ENCODE data around the gene C17orf113. TPM values are rescaled to one million over a fixed set of nuclear protein-coding genes. Genes with fewer than 3 reads are reported as not detected.

C17orf113 gene
- total RNA-seq, 4 donors from 2014 or later: 0.13 to 0.86 (median 0.38) TPM

DNA sequence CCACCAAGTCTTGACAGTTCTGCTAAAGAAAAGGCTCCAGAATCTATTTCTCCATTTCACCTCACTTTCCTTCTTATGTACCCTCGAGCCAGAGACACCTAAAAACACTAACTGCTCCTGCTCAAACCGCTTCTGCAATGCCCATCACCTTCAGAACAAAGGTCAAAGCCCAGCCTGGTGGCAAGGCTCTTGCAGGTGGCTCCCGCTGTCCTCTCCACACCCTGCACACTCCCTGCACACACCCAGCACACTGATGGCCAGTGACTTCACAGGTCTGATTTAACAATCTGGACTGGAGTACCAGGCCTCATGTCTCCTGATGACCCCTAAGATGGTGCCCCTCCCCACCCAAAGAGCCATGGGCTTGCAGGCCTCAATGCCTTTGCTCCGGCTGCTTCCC is 9.8 kb upstream of the C17orf113 start:
- intact Hi-C loops (cut with DNase I; ENCODE audit: low total_unique reads) (no loop called here), in situ Hi-C loops (cut with MboI; ENCODE audit: low sequenced_read_pairs in 4 of 4) (loop anchor here in 1 of 4 donors (10.0 kb wide), 1 partner anchor 55 kb away; the partner anchor contains the start of gene DHX58)
- DNase-seq (no peak), ATAC-seq (no peak)
- Histone ChIP-seq H3K4me1 (peaks cover 13 to 15% of the 10 kb centered on the region in 2 donors), H3K27me3 (no peaks in the 10 kb centered on the region), H3K4me3 (no peak overlapping the region), H3K9me3 (no peaks in the 10 kb centered on the region), H3K27ac (no peak overlapping the region), H3K36me3 (no peaks in the 10 kb centered on the region)
- TF ChIP-seq, protein P1, sequence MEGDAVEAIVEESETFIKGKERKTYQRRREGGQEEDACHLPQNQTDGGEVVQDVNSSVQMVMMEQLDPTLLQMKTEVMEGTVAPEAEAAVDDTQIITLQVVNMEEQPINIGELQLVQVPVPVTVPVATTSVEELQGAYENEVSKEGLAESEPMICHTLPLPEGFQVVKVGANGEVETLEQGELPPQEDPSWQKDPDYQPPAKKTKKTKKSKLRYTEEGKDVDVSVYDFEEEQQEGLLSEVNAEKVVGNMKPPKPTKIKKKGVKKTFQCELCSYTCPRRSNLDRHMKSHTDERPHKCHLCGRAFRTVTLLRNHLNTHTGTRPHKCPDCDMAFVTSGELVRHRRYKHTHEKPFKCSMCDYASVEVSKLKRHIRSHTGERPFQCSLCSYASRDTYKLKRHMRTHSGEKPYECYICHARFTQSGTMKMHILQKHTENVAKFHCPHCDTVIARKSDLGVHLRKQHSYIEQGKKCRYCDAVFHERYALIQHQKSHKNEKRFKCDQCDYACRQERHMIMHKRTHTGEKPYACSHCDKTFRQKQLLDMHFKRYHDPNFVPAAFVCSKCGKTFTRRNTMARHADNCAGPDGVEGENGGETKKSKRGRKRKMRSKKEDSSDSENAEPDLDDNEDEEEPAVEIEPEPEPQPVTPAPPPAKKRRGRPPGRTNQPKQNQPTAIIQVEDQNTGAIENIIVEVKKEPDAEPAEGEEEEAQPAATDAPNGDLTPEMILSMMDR (IDR thresholded peaks at IDR 0.05 in 4 of 5, conservative IDR thresholded peaks at IDR 0.05 in 1 of 5): no peak
- TF ChIP-seq POLR2A (IDR thresholded peaks at IDR 0.05): no peak

DNA sequence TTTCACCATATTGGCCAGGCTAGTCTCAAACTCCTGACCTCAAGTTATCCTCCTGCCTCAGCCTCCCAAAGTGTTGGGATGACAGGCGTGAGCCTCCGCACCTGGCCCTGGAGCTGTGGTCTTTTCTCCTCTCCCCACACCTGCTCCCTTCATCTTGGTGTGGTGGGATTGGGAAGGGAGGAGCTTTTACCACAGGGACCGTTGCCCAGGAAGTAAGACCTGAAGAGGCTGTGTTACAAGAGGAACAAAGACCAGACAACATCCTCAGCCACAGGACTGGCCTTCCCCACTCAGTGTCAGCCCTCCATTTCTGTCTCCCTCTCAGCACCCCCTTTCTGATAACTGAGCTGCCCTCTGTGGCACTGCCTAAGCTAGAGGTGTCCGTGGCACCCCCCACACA is 9.4 kb upstream of the C17orf113 start:
- H3K4me1 ChIP-seq: peaks cover 13 to 15% of the 10 kb centered on the region in 2 donors
- H3K27me3 ChIP-seq: no peaks in the 10 kb centered on the region
- in situ Hi-C loops (cut with MboI; ENCODE audit: low sequenced_read_pairs in 4 of 4) (loop anchor here in 1 of 4 donors (10.0 kb wide), 1 partner anchor 55 kb away; the partner anchor contains the start of gene DHX58), intact Hi-C loops (cut with DNase I; ENCODE audit: low total_unique reads) (no loop called here)
- ATAC-seq: no peak
- no peaks in the 10 kb centered on the region for H3K9me3 ChIP-seq
- no peak overlapping the region for H3K4me3 ChIP-seq
- no peaks in the 10 kb centered on the region for H3K36me3 ChIP-seq
- TF ChIP-seq POLR2A (IDR thresholded peaks at IDR 0.05): no peak
- TF ChIP-seq, protein P1 (IDR thresholded peaks at IDR 0.05 in 4 of 5, conservative IDR thresholded peaks at IDR 0.05 in 1 of 5): no peak
- DNase-seq: no peak
- no peak overlapping the region for H3K27ac ChIP-seq

DNA sequence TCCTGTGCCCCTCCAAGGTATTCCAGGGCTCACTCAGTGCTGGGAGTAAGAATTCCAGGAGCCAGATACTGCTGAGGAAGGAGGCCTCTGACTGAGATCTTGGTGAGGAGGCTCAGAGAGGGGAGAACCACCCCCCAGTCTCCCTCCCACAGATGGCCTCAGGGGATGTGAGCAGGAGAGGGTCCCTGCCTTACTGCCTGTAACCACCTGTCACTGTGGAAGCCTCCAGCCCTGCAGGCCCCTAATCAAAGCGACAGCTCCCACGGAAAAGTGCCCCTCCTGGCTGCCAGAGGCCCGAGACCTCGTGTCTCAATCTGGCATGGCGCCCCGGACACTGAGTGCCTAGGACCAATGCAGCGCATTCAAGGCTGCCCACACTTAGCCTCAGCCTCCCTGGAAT is 7.7 kb upstream of the C17orf113 start:
- ATAC-seq: no peak
- no peaks in the 10 kb centered on the region for H3K9me3 ChIP-seq
- no peak overlapping the region for H3K27ac ChIP-seq
- H3K4me1 ChIP-seq: peaks cover 4 to 6% of the 10 kb centered on the region in 2 donors
- peaks cover 0 to 4% (median 0%) of the 10 kb centered on the region in 3 donors for H3K27me3 ChIP-seq
- no peak for DNase-seq
- intact Hi-C loops (cut with DNase I; ENCODE audit: low total_unique reads) (no loop called here), in situ Hi-C loops (cut with MboI; ENCODE audit: low sequenced_read_pairs in 4 of 4) (no loop called here)
- TF ChIP-seq, protein P1 (IDR thresholded peaks at IDR 0.05 in 4 of 5, conservative IDR thresholded peaks at IDR 0.05 in 1 of 5): no peak
- TF ChIP-seq POLR2A (IDR thresholded peaks at IDR 0.05): no peak
- H3K36me3 ChIP-seq: no peaks in the 10 kb centered on the region
- H3K4me3 ChIP-seq: no peak overlapping the region

DNA sequence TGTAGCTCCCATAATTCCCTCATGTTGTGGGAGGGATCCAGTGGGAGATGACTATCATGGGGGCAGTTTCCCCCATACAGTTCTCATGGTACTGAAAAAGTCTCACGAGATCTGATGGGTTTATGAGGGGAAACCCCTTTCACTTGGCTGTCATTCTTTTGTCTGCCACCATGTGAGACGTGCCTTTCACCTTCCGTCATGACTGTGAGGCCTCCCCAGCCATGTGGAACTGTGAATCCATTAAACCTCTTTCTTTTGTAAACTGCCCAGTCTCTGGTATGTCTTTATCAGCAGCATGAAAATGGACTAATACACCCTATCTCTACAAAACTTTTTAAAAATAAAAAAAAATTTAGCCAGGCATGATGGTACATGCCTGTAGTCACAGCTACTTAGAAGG is 6.2 kb upstream of the C17orf113 start:
- no peak for TF ChIP-seq POLR2A (IDR thresholded peaks at IDR 0.05)
- TF ChIP-seq, protein P1 (IDR thresholded peaks at IDR 0.05 in 4 of 5, conservative IDR thresholded peaks at IDR 0.05 in 1 of 5): no peak
- Histone ChIP-seq H3K27ac (no peak overlapping the region), H3K36me3 (no peaks in the 10 kb centered on the region), H3K4me3 (no peak overlapping the region), H3K9me3 (no peaks in the 10 kb centered on the region), H3K4me1 (no peaks in the 10 kb centered on the region), H3K27me3 (peaks cover 0 to 4% (median 0%) of the 10 kb centered on the region in 3 donors)
- ATAC-seq (no peak), DNase-seq (no peak)
- in situ Hi-C loops (cut with MboI; ENCODE audit: low sequenced_read_pairs in 4 of 4) (no loop called here), intact Hi-C loops (cut with DNase I; ENCODE audit: low total_unique reads) (no loop called here)

DNA sequence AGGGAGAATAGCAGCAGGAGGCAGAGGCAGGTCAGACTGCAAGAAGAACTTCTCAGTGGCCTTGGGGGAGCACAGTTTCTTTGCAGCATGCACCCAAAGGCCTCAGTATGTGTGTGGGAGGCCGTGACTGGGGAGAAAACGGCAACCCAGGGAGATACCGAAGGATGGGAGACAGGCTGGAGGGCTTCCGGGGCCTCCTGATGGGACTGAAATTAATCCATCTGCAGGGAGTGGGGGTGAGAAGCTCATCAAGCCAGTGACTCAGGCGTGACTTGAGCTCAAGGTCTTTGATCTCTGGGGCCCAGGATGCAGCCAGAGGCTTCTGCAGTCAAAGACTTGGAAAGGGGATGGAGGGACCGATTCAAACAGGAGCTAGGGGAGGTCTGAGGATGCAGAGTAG is 5.1 kb upstream of the C17orf113 start:
- H3K27me3 ChIP-seq: peaks cover 0 to 4% (median 0%) of the 10 kb centered on the region in 3 donors
- DNase-seq: no peak

More for the DNA sequence above, 5.1 kb upstream of the C17orf113 start:
- no peak for ATAC-seq
- Histone ChIP-seq H3K27ac (no peak overlapping the region), H3K36me3 (no peaks in the 10 kb centered on the region), H3K4me1 (peaks cover 0 to 3% of the 10 kb centered on the region in 2 donors), H3K9me3 (no peaks in the 10 kb centered on the region), H3K4me3 (no peak overlapping the region)
- TF ChIP-seq, protein P1 (IDR thresholded peaks at IDR 0.05 in 4 of 5, conservative IDR thresholded peaks at IDR 0.05 in 1 of 5): no peak
- TF ChIP-seq POLR2A (IDR thresholded peaks at IDR 0.05): no peak
- in situ Hi-C loops (cut with MboI; ENCODE audit: low sequenced_read_pairs in 4 of 4) (no loop called here), intact Hi-C loops (cut with DNase I; ENCODE audit: low total_unique reads) (no loop called here)
